Left ventricle myocardium superior (tissue), 1 donor: ENCODE results near the gene TNNC2. TPM values are rescaled to one million over a fixed set of nuclear protein-coding genes. Genes with fewer than 3 reads are reported as not detected.
"Not testable (repeated sequence)": the region's sequence is repeated elsewhere in the genome, so short reads cannot be mapped to it uniquely, and the experiment has no call there.

ENCODE experiments used
- ATAC-seq: fragments of 200-7000 bp; cut with Tn5 transposase; one replicate; pipeline ENCODE4 v1.9.1; 2020; ENCODE audit warnings: mild to moderate bottlenecking, moderate library complexity
- DNase-seq: peaks from one replicate; pipeline ENCODE4 v3.0.0-alpha.2; 2020
- intact Hi-C: fragments of 100-400 bp; cut with micrococcal nuclease; formaldehyde crosslinking; loops from one replicate; pipeline ENCODE4 v1.11.0; 2022
- long read RNA-seq: library from polyadenylated mRNA; unstranded; transcript quantifications from one replicate; pipeline ENCODE4 v2.0.0, GENCODE V29; 2021
- total RNA-seq: library from RNA; stranded (reverse); fragmentation: NEBNext Ultra II Directional; extraction: Animal tissue kit (Norgen Biotek cat#: 25700); gene quantifications from one replicate; pipeline ENCODE4 v1.2.1, GENCODE V29; 2021
- donor health status: DM: no; HTN: yes; CAD: no; lungs with severe emphysema.

Gene TNNC2
- not detected for total RNA-seq
- long read RNA-seq: 0 reads

DNA sequence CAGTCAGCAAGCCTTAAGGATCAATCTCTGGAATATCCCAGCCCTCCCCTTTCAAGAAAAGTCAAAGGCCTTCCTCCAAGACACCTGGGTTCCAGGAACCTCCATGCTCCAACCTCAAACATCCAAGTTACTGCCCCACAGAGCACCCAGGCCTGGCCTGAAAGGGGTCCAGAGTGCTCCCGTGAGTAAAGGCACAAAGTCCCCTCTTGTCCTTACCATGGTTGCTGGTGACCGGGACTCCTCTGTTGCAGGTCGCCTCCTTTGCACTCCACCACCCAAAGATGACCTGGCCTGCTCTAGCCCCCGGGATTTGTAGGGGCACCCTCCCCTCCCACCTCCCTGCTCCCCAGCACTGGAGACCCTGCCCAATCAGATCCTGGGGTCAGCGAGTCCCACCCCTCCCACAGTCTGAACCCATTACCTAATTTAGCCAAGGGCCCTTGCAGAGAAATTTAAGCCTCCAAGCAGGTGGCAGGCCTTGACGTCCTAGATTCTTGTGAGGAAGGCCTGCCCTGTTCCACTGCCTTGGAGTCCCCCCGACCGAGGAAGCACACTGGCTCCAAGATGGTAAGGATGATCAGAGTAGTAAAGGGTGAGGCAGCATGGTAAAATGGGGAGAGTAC lies at the start of gene TNNC2:
Gene TNNC2 (minus strand): TSS at position 283 of the 623 bp plus-strand sequence. CDS start 64 bp downstream, at position 219.
- DNase-seq (no peak), ATAC-seq (no peak)
- intact Hi-C loops: no loop called here

DNA sequence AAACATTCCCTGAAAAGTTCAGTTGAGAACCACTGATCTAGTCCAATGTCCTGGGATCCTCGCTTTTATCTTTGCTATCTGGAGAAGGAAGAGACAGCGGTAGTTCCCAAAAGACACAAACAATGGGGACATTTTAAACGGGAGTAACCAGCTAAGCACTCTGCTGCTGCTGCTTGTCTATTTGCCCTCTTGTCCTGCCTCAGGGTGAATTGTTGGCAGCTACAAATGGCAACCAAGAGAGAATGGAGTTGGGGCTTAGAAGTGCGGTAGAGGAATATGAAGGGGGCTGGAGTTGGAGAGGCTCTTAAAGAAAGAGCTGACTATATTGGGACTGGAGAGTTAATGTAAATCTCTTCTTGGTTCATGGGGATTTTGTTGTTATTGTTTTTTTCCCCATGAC lies 47.5 kb upstream of the TNNC2 start:
- DNase-seq (no peak), ATAC-seq (no peak)
- intact Hi-C loops: no loop called here

- ATAC-seq, DNase-seq, intact Hi-C loops: not testable (repeated sequence)
Measured at GRCh38 chr20:45874104-45874481, 47.0 kb upstream of the TNNC2 start.

DNA sequence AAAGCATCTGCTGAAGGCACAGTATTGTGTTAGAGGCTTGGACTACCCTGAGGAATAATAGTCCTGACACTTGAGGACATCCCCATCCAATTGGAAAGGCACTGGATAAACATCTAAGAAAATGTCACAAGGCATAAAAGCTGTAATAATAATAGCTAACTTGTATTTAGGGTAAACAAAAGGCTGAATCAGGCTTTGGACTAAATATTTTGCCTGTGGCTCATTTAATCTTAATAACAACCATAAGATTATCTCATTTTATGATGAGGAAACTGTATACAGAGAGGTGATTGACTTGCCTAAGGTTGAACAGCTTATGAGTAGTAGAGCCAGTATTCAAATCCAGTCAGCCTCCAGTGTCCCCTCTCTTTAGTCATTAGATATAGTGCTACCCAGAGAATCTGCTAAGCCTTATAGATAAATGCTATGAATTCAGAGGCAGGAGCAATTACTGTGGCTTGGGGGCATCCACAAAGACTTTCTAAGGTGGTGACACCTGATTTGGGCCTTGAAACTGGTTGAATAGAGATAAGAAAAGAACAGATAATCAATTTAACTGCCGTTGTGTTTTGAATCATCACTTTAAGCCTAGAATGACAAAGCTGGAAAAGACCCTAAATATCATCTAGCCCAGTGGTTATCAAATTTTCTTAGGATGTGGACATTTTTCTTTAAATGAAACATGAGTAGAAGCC lies 46.4 kb upstream of the TNNC2 start:
- no peak for ATAC-seq
- intact Hi-C loops: no loop called here
- no peak for DNase-seq

GRCh38 chr20:45872626-45873025 lies 45.5 kb upstream of the TNNC2 start:
- ATAC-seq: no peak
- DNase-seq: no peak
- intact Hi-C loops: no loop called here

- DNase-seq (no peak), ATAC-seq (no peak)
- intact Hi-C loops: no loop called here
Measured at GRCh38 chr20:45867819-45868176, 40.7 kb upstream of the TNNC2 start.

DNA sequence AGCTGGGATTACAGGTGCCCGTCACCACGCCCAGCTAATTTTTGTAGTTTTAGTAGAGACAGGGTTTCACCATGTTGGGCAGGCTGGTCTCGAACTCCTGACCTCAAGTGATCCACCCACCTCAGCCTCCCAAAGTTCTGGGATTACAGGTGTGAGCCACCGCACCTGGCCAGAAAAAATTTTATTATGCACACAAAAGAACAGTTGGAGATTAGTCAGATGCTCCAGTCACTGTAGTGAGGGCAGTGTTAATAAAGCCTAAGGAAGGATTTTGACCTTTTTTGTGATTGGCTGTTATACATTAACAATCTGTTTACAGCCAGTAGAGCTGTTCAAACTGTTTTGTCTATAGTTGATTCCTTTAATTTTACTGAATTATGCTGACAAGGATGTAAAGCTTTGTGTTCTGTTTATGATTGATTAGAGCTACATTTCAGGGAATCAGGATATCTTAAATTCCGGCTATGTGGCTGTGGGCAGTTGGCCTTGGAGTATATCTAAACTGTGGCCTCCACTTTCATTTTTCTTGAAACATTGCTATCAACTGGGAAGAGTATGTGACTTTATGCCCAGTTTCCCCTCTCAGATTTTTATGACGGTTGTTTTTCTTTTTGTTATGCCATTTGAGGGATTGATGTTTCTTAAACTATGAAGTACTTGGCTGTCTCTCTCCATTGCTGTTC lies 40.2 kb upstream of the TNNC2 start:
- no peak for DNase-seq
- intact Hi-C loops: no loop called here
- no peak for ATAC-seq

- ATAC-seq: no peak
- DNase-seq: no peak
- intact Hi-C loops: no loop called here
Measured at GRCh38 chr20:45866454-45866853, 39.3 kb upstream of the TNNC2 start.

GRCh38 chr20:45863543-45864470 lies 36.7 kb upstream of the TNNC2 start:
- intact Hi-C loops: no loop called here
- no peak for DNase-seq
- no peak for ATAC-seq

GRCh38 chr20:45861221-45862075 lies 34.3 kb upstream of the TNNC2 start:
- ATAC-seq (no peak), DNase-seq (no peak)
- intact Hi-C loops: no loop called here

DNA sequence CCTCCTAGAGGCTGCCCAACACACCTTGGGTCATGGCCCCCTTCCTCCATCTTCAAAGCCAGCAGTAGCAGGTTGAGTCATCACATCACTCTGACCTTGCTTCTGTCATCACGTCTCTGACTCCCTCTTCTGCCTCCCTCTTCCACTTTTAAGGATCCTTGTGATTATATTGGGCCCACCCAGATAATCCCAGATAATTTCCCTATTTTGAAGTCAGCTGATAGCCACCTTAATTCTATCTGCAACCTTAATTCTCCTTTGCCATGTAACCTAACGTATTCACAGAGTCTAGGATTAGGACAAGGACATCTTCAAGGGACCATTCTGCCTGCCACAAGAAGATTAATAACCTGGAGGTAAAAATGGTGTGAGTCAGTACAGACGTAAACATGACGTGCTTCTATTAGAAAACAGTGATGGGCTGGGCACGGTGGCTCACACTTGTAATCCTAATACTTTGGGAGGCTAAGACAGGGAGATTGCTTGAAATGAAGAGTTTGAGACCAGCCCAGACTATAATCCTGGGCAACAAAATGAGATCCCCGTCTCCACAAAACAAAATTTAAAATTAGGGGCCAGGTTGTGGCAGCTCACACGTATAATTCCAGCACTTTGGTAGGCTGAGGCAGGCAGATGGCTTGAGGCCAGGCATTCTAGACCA lies 33.6 kb upstream of the TNNC2 start:
- no peak for DNase-seq
- no peak for ATAC-seq
- intact Hi-C loops: no loop called here

- ATAC-seq: no peak
- intact Hi-C loops: no loop called here
- DNase-seq: no peak
Measured at GRCh38 chr20:45859916-45860315, 32.8 kb upstream of the TNNC2 start.

- intact Hi-C loops: no loop called here
- no peak for DNase-seq
- peak; percentile 7 for ATAC-seq
Measured at GRCh38 chr20:45857882-45858216, 30.7 kb upstream of the TNNC2 start.

GRCh38 chr20:45857114-45857881 lies 30.2 kb upstream of the TNNC2 start, which contains the start of the genes ACOT8 and ZSWIM3:
Gene ACOT8, minus strand, starts transcription at chr20:45857392. Its CDS starts 77 bp downstream, at chr20:45857315.
Gene ZSWIM3, plus strand, starts transcription at chr20:45857614. Its CDS starts 212 bp downstream, at chr20:45857826.
- DNase-seq (peak; percentile 91), ATAC-seq (peak; percentile 99)
- intact Hi-C loops: no loop called here

DNA sequence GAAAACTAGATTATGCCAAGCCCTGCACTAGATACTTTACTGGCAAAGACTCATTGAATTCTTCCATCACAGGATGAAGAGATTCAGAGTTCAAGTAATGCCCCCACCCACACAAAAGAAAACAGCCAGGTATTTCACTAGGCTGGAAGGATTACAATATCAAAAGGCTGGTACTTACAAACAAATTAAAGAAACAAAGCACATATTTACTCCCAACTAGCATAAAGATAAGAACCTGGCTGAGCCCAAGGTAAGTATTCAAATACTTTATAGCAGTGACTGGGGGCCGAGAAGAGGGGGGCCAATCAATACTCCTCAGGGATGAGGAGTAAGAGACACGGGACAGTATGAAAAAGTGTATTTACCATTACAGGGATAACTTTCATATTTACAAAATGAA lies 26.4 kb upstream of the TNNC2 start:
- DNase-seq: no peak
- intact Hi-C loops: no loop called here
- no peak for ATAC-seq

DNA sequence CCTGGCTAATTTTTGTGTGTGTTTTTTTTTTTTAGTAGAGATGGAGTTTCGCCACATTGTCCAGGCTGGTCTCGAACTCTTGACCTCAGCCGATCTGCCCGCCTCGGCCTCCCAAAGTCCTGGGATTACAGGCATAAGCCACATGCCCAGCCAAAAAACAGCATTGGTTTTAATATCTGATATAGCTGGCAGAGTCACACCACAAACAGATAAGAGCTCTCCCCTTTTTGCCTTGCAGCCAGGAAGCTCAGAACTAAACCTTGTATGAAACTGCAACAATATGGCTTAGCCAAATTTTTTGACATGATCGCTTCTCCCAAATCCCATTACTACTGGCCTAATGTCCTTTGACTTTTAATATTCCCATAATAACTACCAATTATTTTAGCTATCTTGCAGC lies 25.2 kb upstream of the TNNC2 start:
- intact Hi-C loops: no loop called here
- DNase-seq: no peak
- ATAC-seq: no peak

DNA sequence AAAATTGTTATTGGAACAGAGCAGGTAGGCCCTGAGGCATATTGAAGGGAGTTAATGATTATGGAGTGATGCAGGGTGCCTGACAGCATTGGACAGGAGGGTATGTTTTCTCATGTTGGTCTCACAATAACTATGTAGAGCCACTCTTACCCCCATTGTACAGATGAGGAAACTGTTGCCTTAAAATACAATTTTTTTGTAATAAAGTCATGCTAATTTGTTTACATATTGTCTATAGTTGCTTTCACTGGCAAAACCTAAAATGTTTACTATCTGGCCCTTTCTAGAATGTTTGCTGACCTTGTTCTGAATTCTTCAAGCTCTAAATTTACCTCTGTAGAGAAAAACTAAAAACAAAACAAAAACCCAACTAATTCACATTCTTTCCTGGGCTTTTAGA lies 24.4 kb upstream of the TNNC2 start:
- DNase-seq: no peak
- ATAC-seq: no peak
- intact Hi-C loops: no loop called here
